Measurements from ENCODE around the gene SMIM36.

SMIM36 gene

GRCh38 chr17:55421179-55421934 lies 89.9 kb downstream of the SMIM36 start, which contains the start of gene MMD:
Gene MMD (minus strand): TSS chr17:55421835. CDS start chr17:55421695, 140 bp downstream.
- TF ChIP-seq POLR2AphosphoS5 (IDR thresholded peaks at IDR 0.05; ENCODE audit: low read depth, low read length) (peak; percentile 56), REST (IDR thresholded peaks at IDR 0.05; ENCODE audit: insufficient read depth in 1 of 2, low read depth in 2 of 2, low read length in 2 of 2) (no peak)

DNA sequence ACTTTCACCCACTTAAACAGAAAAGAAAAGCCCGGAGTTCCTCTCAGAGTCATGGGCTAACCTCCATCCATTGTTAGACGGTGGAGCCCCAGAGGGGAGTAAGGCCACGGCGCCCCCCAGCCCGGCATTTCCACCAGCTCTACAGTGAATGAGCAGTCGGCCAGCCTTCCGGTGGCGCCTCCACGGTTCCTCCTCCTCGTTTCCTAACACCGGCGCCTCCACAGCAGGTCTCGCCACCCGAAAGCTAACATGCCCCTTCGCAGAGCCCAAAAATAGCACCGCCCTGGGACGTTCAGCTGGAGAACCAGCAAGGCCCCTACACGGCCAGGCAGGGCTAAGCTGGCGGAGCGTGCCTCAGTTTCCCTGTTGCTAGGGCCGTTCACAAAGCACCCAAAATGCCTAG lies 90.5 kb downstream of the SMIM36 start:
- no peak for TF ChIP-seq FOXP2 (optimal IDR thresholded peaks at IDR 0.05; ENCODE audit: borderline replicate concordance, extremely low read depth, extremely low read length, insufficient read depth)
- 0 out of 4 replicates have a peak, but pooled peaks of 1 of the 2 experiments have one; percentile 18 for TF ChIP-seq REST (IDR thresholded peaks at IDR 0.05; ENCODE audit: insufficient read depth in 1 of 2, low read depth in 2 of 2, low read length in 2 of 2)
- TF ChIP-seq SIN3A (IDR thresholded peaks at IDR 0.05; ENCODE audit: borderline replicate concordance, insufficient read depth, low read length) = peak; percentile 60; the same call in 1 of the 2 replicates

DNA sequence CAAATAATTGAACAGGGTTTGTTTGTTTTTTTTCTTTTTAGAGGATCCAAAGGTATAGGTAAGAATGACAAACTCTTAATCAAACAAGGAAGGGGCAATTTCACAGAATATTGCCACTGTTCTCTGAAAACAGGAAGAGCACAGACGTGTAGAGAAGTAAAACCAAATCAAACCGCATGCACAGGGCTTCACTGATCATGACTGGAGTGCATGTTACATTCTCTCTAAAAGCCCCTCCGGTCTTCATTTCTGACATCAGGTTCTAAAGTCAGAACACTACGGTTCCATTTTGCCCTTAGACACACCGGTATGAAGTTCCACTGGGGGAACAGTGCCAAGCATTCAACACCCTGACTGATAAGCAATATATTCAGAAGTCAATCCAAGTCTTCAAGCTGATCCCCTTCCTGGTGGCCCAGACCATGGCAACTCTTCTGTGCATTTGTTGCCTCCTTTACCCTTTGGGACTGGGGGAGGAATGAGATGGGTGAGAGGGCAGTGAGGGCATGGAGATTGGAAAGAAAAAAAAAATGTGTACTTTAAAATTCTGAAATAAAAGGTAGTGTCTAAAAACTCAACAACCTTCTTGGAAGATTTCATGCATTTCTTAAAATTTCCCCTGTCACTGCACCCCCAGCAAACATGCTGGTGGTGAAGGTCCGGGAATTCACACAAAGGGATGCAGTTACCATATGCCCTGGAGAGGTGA lies 91.0 kb downstream of the SMIM36 start:
- TF ChIP-seq REST (IDR thresholded peaks at IDR 0.05; ENCODE audit: insufficient read depth in 1 of 2, low read depth in 2 of 2, low read length in 2 of 2) (no peak), POLR2AphosphoS5 (IDR thresholded peaks at IDR 0.05; ENCODE audit: low read depth, low read length) (no peak), SIN3A (IDR thresholded peaks at IDR 0.05; ENCODE audit: borderline replicate concordance, insufficient read depth, low read length) (no peak), TAF1 (IDR thresholded peaks at IDR 0.05; ENCODE audit: borderline replicate concordance, insufficient read depth, low read length) (no peak), FOXP2 (optimal IDR thresholded peaks at IDR 0.05; ENCODE audit: borderline replicate concordance, extremely low read depth, extremely low read length, insufficient read depth) (no peak)

GRCh38 chr17:55418369-55419268 lies 92.6 kb downstream of the SMIM36 start:
- TF ChIP-seq FOXP2 (optimal IDR thresholded peaks at IDR 0.05; ENCODE audit: borderline replicate concordance, extremely low read depth, extremely low read length, insufficient read depth) (no peak), REST (IDR thresholded peaks at IDR 0.05; ENCODE audit: insufficient read depth in 1 of 2, low read depth in 2 of 2, low read length in 2 of 2) (no peak), TAF1 (IDR thresholded peaks at IDR 0.05; ENCODE audit: borderline replicate concordance, insufficient read depth, low read length) (no peak), POLR2AphosphoS5 (IDR thresholded peaks at IDR 0.05; ENCODE audit: low read depth, low read length) (no peak), SIN3A (IDR thresholded peaks at IDR 0.05; ENCODE audit: borderline replicate concordance, insufficient read depth, low read length) (no peak)
